Kidney (tissue), 14 donors: ENCODE data around the gene ZNF117. TPM values are rescaled to one million over a fixed set of nuclear protein-coding genes. Genes with fewer than 3 reads are reported as not detected.

Source experiments
- DNase-seq, 5 donors: peaks; one replicate each; pipeline ENCODE4 v3.0.0-alpha.2; 2013 to 2020
- FAIRE-seq: peaks from 2 replicates; lab custom pipeline; 2012; peaks lifted over from hg19 to GRCh38; lab: Jason Lieb, UNC
- H3K27ac ChIP-seq, 2 donors: one replicate each; pipeline ENCODE4 v1.7.0; 2013; ENCODE audit warnings: low read depth in 2 of 2, low read length in 2 of 2, inconsistent platforms in 1 of 2
- H3K27me3 ChIP-seq: one replicate; pipeline ENCODE4 v1.7.1; 2013; ENCODE audit warnings: low read length, inconsistent platforms; ENCODE audit not compliant: control insufficient read depth, insufficient read depth
- H3K36me3 ChIP-seq, 3 donors: one replicate each; pipeline versions ENCODE4 v1.7.0 to v1.7.1; 2013; ENCODE audit warnings: low read length in 3 of 3, control low read depth in 1 of 3, inconsistent platforms in 1 of 3; ENCODE audit not compliant: insufficient read depth in 3 of 3, control insufficient read depth in 2 of 3
- H3K4me1 ChIP-seq, 3 donors: one replicate each; pipeline versions ENCODE4 v1.7.0 to v1.7.1; 2013; ENCODE audit warnings: low read length in 3 of 3, inconsistent platforms in 1 of 3, low read depth in 1 of 3; ENCODE audit not compliant: control insufficient read depth in 2 of 3, insufficient read depth in 2 of 3
- H3K4me3 ChIP-seq, 3 donors: one replicate each; pipeline versions ENCODE4 v1.7.0 to v1.8.1; 2013; ENCODE audit warnings: low read length in 3 of 3, control low read depth in 1 of 3, inconsistent platforms in 1 of 3
- H3K9ac ChIP-seq, 3 donors: one replicate each; pipeline versions ENCODE4 v1.7.0 to v1.7.1; 2013; ENCODE audit warnings: low read length in 3 of 3, control low read depth in 1 of 3, inconsistent platforms in 1 of 3
- H3K9me3 ChIP-seq, 3 donors: one replicate each; pipeline versions ENCODE4 v1.7.0 to v1.7.1; 2013; ENCODE audit warnings: low read length in 3 of 3, control low read depth in 1 of 3, inconsistent platforms in 1 of 3; ENCODE audit not compliant: control insufficient read depth in 2 of 3, insufficient read depth in 1 of 3
- intact Hi-C: fragments of 100-400 bp; cut with DNase I; formaldehyde crosslinking; loops from one replicate; pipeline ENCODE4 v1.11.1; 2022
- polyA plus RNA-seq: library from polyadenylated mRNA; stranded (reverse); fragments of 350-450 nt; fragmentation: Illumina TruSeq; extraction: RNeasy Lipid Tissue Mini Kit (QIAGEN cat#74804); gene quantifications from one replicate; pipeline ENCODE4 v1.2.3, GENCODE V29; 2014; ENCODE audit warnings: low read depth, low replicate concordance; ENCODE audit not compliant: insufficient read depth
- total RNA-seq: library from RNA; stranded (reverse); fragmentation: NEBNext Ultra II Directional; extraction: Animal tissue kit (Norgen Biotek cat#: 25700); gene quantifications from one replicate; pipeline ENCODE4 v1.2.1, GENCODE V29; 2021
- TF ChIP-seq, protein P1 (sequence below): IDR thresholded peaks from 3 replicates; pipeline ENCODE4 v1.5.1; 2012; ENCODE audit warnings: mild to moderate bottlenecking, moderate library complexity, borderline replicate concordance; ENCODE audit not compliant: insufficient read depth; ENCODE audit errors: extremely low read depth
- donor health status: control.
- donor health status: control.
- donor health status: control.
- donor health status: control.
- donor health status: control.
- donor health status: DM: yes; HTN: yes; CAD: no.
- donor health status: Normal renal cell carcinoma (clear cell type).

ZNF117 gene
- total and polyA plus RNA-seq, 2 donors from 2014 or later: 4.7 to 12.6 TPM

DNA sequence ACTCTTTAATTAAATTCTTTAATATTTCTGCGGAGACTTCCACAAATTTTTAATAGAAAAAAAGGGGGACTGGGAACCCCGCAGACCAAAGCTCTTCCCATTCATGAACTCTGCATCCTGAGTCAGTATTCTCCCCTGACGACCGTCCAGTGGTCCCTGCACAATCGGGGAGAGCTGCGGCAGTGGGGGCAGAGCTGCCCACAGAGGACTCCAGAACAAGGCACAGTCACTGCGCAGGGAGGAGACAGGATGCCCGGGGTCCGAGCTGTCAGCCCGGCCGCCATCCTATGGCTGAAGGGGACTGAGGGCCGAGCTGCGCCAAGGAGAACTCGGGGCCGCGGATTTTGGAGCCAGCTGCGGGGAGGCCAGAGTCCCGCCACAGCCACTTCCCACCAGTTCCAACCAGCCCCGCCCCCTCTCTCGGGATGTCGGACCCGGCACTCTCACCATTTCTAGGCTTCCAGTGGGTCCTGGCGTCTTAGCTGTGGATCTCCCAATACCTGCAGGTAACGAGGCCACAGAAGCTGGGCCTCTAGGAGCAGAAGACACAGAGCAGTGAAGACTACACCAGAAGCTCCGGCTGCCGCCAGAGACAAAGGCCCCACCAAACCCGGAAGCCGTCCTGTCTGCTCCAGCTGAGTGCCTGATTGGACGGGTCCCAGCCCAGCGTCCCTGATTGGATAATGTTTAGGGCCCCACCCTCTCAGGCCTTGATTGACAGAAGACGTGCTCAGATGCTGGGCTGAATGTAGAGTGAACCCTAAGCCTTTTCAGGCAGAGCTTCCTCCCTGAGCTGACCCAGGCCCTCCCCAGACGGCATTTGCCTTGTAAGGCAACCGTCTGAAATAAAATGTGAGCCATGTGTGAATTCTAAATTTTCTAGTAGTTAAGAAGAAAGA, 15.5 kb upstream of the ZNF117 start, which contains the start of gene ERV3-1:
Gene ERV3-1 (minus strand): TSS at position 594 of the 899 bp plus-strand sequence. CDS start 13,661 bp downstream, outside the sequence.
- Histone ChIP-seq H3K4me1 (peaks cover 0 to 5% (median 0%) of the 10 kb centered on the region in 3 donors), H3K27me3 (no peaks in the 10 kb centered on the region), H3K27ac (peak within 1 kb of the TSS; percentile 64 to 89), H3K9ac (peak within 1 kb of the TSS; percentile 14 to 86 (median 85)), H3K36me3 (no peaks in the 10 kb centered on the region), H3K4me3 (peak within 1 kb of the TSS; percentile 73 to 88 (median 78)), H3K9me3 (no peaks in the 10 kb centered on the region)
- TF ChIP-seq, protein P1, sequence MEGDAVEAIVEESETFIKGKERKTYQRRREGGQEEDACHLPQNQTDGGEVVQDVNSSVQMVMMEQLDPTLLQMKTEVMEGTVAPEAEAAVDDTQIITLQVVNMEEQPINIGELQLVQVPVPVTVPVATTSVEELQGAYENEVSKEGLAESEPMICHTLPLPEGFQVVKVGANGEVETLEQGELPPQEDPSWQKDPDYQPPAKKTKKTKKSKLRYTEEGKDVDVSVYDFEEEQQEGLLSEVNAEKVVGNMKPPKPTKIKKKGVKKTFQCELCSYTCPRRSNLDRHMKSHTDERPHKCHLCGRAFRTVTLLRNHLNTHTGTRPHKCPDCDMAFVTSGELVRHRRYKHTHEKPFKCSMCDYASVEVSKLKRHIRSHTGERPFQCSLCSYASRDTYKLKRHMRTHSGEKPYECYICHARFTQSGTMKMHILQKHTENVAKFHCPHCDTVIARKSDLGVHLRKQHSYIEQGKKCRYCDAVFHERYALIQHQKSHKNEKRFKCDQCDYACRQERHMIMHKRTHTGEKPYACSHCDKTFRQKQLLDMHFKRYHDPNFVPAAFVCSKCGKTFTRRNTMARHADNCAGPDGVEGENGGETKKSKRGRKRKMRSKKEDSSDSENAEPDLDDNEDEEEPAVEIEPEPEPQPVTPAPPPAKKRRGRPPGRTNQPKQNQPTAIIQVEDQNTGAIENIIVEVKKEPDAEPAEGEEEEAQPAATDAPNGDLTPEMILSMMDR: no peak
- DNase-seq (peak; percentile 96 to 98 (median 97)), FAIRE-seq (peak; percentile 82)
- intact Hi-C loops: no loop called here

DNA sequence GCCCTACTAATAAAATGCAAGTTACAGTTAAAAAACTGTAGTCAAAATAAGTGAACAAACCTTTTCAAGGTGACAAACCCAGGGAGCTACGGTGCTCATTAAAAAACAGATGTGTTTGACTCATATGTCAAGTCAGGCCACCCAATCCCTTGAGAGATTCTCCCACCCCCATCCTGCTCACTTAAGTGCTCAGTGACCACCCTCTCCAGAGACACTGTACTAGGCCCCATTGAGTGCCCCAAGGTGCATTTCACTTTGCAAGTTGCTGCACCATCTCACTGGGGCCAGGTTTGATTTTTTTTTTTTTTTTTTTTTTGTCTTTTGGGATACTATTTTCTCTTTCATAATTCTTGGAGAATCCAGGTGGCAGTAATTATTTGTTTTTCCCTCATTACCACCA, 13.7 kb upstream of the ZNF117 start:
- peaks cover 0 to 5% (median 0%) of the 10 kb centered on the region in 3 donors for H3K4me1 ChIP-seq
- intact Hi-C loops: no loop called here
- FAIRE-seq: no peak

GRCh38 chr7:65002972-65003585, 12.2 kb upstream of the ZNF117 start:
- no peak for FAIRE-seq
- TF ChIP-seq, protein P1: no peak
- no peaks in the 10 kb centered on the region for H3K9me3 ChIP-seq
- no peak overlapping the region for H3K4me3 ChIP-seq
- no peak for DNase-seq
- no peak overlapping the region for H3K9ac ChIP-seq
- H3K27ac ChIP-seq: no peak overlapping the region
- no peaks in the 10 kb centered on the region for H3K27me3 ChIP-seq
- peaks cover 0 to 5% (median 0%) of the 10 kb centered on the region in 3 donors for H3K4me1 ChIP-seq
- no peaks in the 10 kb centered on the region for H3K36me3 ChIP-seq
- intact Hi-C loops: no loop called here

More for the DNA sequence above, 13.7 kb upstream of the ZNF117 start:
- no peaks in the 10 kb centered on the region for H3K36me3 ChIP-seq
- no peak overlapping the region for H3K9ac ChIP-seq
- no peak overlapping the region for H3K27ac ChIP-seq
- no peak for DNase-seq
- H3K9me3 ChIP-seq: no peaks in the 10 kb centered on the region
- TF ChIP-seq, protein P1: no peak
- no peak overlapping the region for H3K4me3 ChIP-seq
- no peaks in the 10 kb centered on the region for H3K27me3 ChIP-seq
